HepG2 (cell line): Measurements from ENCODE around the gene TM4SF5. TPM values are rescaled to one million over a fixed set of nuclear protein-coding genes. Genes with fewer than 3 reads are reported as not detected.
A peak's percentile ranks its signal among the peaks of the same experiment; 100 is the strongest.

Experiments used
- ARHGAP35 ChIP-seq: sonication (generic); formaldehyde crosslinking; IDR thresholded peaks from 2 replicates; pipeline ENCODE4 v1.9.0; 2022; ENCODE audit warnings: mild to moderate bottlenecking, inconsistent platforms, moderate library complexity, missing genetic modification reagents, borderline replicate concordance
- DBP ChIP-seq: sonication (generic); formaldehyde crosslinking; IDR thresholded peaks from 2 replicates; pipeline ENCODE4 v1.4.0; 2020; ENCODE audit warnings: missing genetic modification reagents; ENCODE audit errors: not compliant biosample characterization
- ERF ChIP-seq: IDR thresholded peaks from 2 replicates; pipeline ENCODE4 v1.6.1; 2018; ENCODE audit warnings: missing biosample characterization, missing genetic modification reagents
- FOXJ3 ChIP-seq: sonication (generic); formaldehyde crosslinking; IDR thresholded peaks from 2 replicates; pipeline ENCODE4 v1.4.0; 2020; ENCODE audit warnings: missing genetic modification reagents, mild to moderate bottlenecking, borderline replicate concordance
- GATA4 ChIP-seq: sonication (generic); IDR thresholded peaks from 2 replicates; pipeline ENCODE4 v1.6.1; 2016; ENCODE audit warnings: antibody characterized with exemption, low read depth, borderline replicate concordance
- JARID2 ChIP-seq: sonication (generic); formaldehyde crosslinking; IDR thresholded peaks from 2 replicates; pipeline ENCODE4 v1.8.1; 2023; ENCODE audit warnings: missing genetic modification reagents, inconsistent platforms; ENCODE audit not compliant: insufficient replicate concordance
- LCORL ChIP-seq, 2 experiments: fragments of 450-650 bp in 1 of 2; sonication (generic) in 1 of 2; formaldehyde crosslinking in 1 of 2; IDR thresholded peaks; 2 replicates each; pipeline versions ENCODE4 v1.5.0 to v1.6.1; 2017 to 2020; ENCODE audit warnings: antibody characterized with exemption in 1 of 2, missing genetic modification reagents in 1 of 2
- MXD1 ChIP-seq: sonication (generic); formaldehyde crosslinking; IDR thresholded peaks from 2 replicates; pipeline ENCODE4 v1.4.0; 2020; ENCODE audit warnings: mild to moderate bottlenecking, missing genetic modification reagents
- RFXAP ChIP-seq: sonication (generic); formaldehyde crosslinking; IDR thresholded peaks from 2 replicates; pipeline ENCODE4 v1.4.0; 2020; ENCODE audit warnings: missing genetic modification reagents, borderline replicate concordance
- SNAPC5 ChIP-seq: sonication (generic); formaldehyde crosslinking; IDR thresholded peaks from 2 replicates; pipeline ENCODE4 v1.8.1; 2023; ENCODE audit warnings: mild to moderate bottlenecking, missing genetic modification reagents, borderline replicate concordance
- SOX5 ChIP-seq: IDR thresholded peaks from 2 replicates; pipeline ENCODE4 v1.6.1; 2016; ENCODE audit warnings: borderline replicate concordance
- SP2 ChIP-seq: sonication (generic); formaldehyde crosslinking; IDR thresholded peaks from 2 replicates; pipeline ENCODE4 v1.5.1; 2020; ENCODE audit warnings: mild to moderate bottlenecking, missing genetic modification reagents
- TRIM24 ChIP-seq: sonication (generic); formaldehyde crosslinking; IDR thresholded peaks from 2 replicates; pipeline ENCODE4 v1.8.0; 2022; ENCODE audit warnings: mild to moderate bottlenecking, missing genetic modification reagents
- ZMAT5 ChIP-seq: sonication (generic); formaldehyde crosslinking; IDR thresholded peaks from 2 replicates; pipeline ENCODE4 v1.5.0; 2020; ENCODE audit warnings: mild to moderate bottlenecking, low read depth, missing genetic modification reagents, borderline replicate concordance
- ZNF318 ChIP-seq: sonication (generic); formaldehyde crosslinking; IDR thresholded peaks from 2 replicates; pipeline ENCODE4 v1.4.0; 2020; ENCODE audit warnings: mild to moderate bottlenecking, missing genetic modification reagents
- ZNF496 ChIP-seq: sonication (generic); formaldehyde crosslinking; IDR thresholded peaks from 2 replicates; pipeline ENCODE4 v1.8.1; 2023; ENCODE audit warnings: mild to moderate bottlenecking, moderate library complexity, missing genetic modification reagents; ENCODE audit not compliant: insufficient replicate concordance
- ZNF83 ChIP-seq: sonication (generic); formaldehyde crosslinking; IDR thresholded peaks from 2 replicates; pipeline ENCODE4 v1.4.0; 2020; ENCODE audit warnings: missing genetic modification reagents, mild to moderate bottlenecking, borderline replicate concordance
- polyA plus RNA-seq, 8 experiments: library from polyadenylated mRNA; depleted of rRNA in 3 of 8; stranded (reverse) in 7 of 8; unstranded in 1 of 8; fragments of >200 nt; fragmentation: Illumina TruSeq in 4 of 8; extraction: Trizol in 4 of 8; gene quantifications; 2 replicates each; pipeline versions ENCODE4 v1.2.1 to v1.2.3, GENCODE V29; 2011 to 2016; ENCODE audit warnings: low read depth in 4 of 8, missing spikeins in 1 of 8, mixed read lengths in 1 of 8; ENCODE audit not compliant: insufficient read depth in 1 of 8
- total RNA-seq, 5 experiments: library from RNA; depleted of rRNA; stranded (reverse); fragments of >200 nt; fragmentation: Illumina TruSeq; extraction: Trizol; gene quantifications; 2 replicates each; pipeline ENCODE4 v1.2.3, GENCODE V29; 2016; ENCODE audit warnings: low read depth in 1 of 5

The TM4SF5 gene
- total and polyA plus RNA-seq, 2 of the 13 experiments (the other 11 are each of a cell fraction or from before 2014, with no cell fraction given), result 30.1 to 126 TPM

GRCh38 chr17:4788807-4789700 lies 17.4 kb downstream of the TM4SF5 start, which contains the start of gene GLTPD2 (continued):
- TF ChIP-seq ERF (CRISPR knock-in tag) (peak; percentile 83), RFXAP (CRISPR knock-in tag) (no peak; the same call in 1 of the 2 replicates), FOXJ3 (CRISPR knock-in tag) (no peak), GATA4 (peak; percentile 38; the same call in 1 of the 2 replicates), LCORL (IDR thresholded peaks at IDR 0.05) (no peak), LCORL (CRISPR knock-in tag; IDR thresholded peaks at IDR 0.05) (peak; percentile 86; the same call in 1 of the 2 replicates), ARHGAP35 (CRISPR knock-in tag) (peak; percentile 75; the same call in 1 of the 2 replicates), ZNF496 (CRISPR knock-in tag) (no peak), JARID2 (CRISPR knock-in tag) (no peak), TRIM24 (CRISPR knock-in tag) (no peak), ZMAT5 (CRISPR knock-in tag) (0 out of 2 replicates have a peak, but pooled peaks have one; percentile 28), SOX5 (CRISPR knock-in tag) (peak; percentile 71), ZNF318 (no peak), ZNF83 (CRISPR knock-in tag) (no peak), SNAPC5 (CRISPR knock-in tag) (no peak), SP2 (CRISPR knock-in tag) (no peak), DBP (CRISPR knock-in tag) (no peak), MXD1 (CRISPR knock-in tag) (no peak; the same call in 1 of the 2 replicates)
